Measurements from ENCODE around the gene ASTN2.

ASTN2 gene

DNA sequence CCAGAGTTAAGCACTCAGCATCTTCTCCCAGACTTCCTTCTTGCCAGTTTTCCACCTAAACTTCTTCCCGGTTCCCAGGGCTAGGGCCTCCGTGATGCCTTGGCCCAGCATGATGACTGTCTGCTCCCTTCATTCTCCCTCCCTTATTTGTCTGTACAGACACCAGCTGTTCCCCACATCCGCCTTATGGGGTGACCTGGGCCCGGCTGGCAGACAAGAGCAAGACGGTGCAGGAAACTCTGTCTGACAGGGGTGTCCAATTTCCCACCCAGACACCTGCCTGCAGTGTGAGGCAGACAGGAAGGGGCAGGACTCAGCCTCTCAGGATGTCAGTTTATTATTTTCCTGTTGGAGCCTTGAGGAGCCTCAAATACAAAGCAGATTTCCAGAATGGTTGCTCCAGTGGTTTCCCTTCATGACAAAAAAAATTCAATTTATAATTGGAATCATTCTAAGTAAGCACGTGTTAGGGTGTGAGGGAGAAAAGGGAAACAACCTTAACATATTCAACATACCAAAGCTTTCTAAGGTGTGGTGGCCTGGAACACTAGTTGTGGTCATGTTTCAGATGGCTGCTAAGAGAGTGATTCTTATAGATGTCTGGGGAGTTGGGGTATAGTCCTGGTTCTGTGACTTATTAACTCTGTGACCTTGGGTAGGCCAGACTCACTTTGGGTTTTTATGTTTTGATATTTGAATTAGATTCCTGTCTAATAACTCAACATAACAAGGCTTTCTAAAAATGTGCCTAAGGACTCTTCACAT is 1026.7 kb downstream of the ASTN2 start:
- Histone ChIP-seq H3K27me3 (ENCODE audit: insufficient read depth, low read depth) (no peaks in the 10 kb centered on the region), H3K9ac (no peak overlapping the region), H3K79me2 (ENCODE audit: insufficient read depth, low read depth) (no peaks in the 10 kb centered on the region), H3K27ac (no peak overlapping the region), H3K4me2 (no peak overlapping the region), H4K20me1 (ENCODE audit: insufficient read depth) (no peaks in the 10 kb centered on the region), H3K4me1 (ENCODE audit: low read depth, poor library complexity, severe bottlenecking) (no peaks in the 10 kb centered on the region), H2AFZ (ENCODE audit: low read depth) (no peak overlapping the region), H3K4me3 (IDR thresholded peaks at IDR 0.05; ENCODE audit: insufficient read depth, low read depth, low read length) (no peak overlapping the region), H3K36me3 (ENCODE audit: insufficient read depth) (no peaks in the 10 kb centered on the region)
- TF ChIP-seq, protein P1, sequence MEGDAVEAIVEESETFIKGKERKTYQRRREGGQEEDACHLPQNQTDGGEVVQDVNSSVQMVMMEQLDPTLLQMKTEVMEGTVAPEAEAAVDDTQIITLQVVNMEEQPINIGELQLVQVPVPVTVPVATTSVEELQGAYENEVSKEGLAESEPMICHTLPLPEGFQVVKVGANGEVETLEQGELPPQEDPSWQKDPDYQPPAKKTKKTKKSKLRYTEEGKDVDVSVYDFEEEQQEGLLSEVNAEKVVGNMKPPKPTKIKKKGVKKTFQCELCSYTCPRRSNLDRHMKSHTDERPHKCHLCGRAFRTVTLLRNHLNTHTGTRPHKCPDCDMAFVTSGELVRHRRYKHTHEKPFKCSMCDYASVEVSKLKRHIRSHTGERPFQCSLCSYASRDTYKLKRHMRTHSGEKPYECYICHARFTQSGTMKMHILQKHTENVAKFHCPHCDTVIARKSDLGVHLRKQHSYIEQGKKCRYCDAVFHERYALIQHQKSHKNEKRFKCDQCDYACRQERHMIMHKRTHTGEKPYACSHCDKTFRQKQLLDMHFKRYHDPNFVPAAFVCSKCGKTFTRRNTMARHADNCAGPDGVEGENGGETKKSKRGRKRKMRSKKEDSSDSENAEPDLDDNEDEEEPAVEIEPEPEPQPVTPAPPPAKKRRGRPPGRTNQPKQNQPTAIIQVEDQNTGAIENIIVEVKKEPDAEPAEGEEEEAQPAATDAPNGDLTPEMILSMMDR (conservative IDR thresholded peaks at IDR 0.05; ENCODE audit: low read depth, low read length) = no peak

- TF ChIP-seq, protein P1 (conservative IDR thresholded peaks at IDR 0.05; ENCODE audit: low read depth, low read length) = no peak
- no peak overlapping the region for H3K4me2 ChIP-seq
- no peak overlapping the region for H2AFZ ChIP-seq (ENCODE audit: low read depth)
- no peaks in the 10 kb centered on the region for H3K4me1 ChIP-seq (ENCODE audit: low read depth, poor library complexity, severe bottlenecking)
- no peak overlapping the region for H3K9ac ChIP-seq
- no peak overlapping the region for H3K4me3 ChIP-seq (IDR thresholded peaks at IDR 0.05; ENCODE audit: insufficient read depth, low read depth, low read length)
- H3K36me3 ChIP-seq (ENCODE audit: insufficient read depth) = no peaks in the 10 kb centered on the region
- H3K27ac ChIP-seq = no peak overlapping the region
- no peaks in the 10 kb centered on the region for H4K20me1 ChIP-seq (ENCODE audit: insufficient read depth)
- H3K79me2 ChIP-seq (ENCODE audit: insufficient read depth, low read depth) = no peaks in the 10 kb centered on the region
- H3K27me3 ChIP-seq (ENCODE audit: insufficient read depth, low read depth) = no peaks in the 10 kb centered on the region
These were observed 1030.9 kb downstream of the ASTN2 start for GRCh38 chr9:116383936-116384335.

DNA sequence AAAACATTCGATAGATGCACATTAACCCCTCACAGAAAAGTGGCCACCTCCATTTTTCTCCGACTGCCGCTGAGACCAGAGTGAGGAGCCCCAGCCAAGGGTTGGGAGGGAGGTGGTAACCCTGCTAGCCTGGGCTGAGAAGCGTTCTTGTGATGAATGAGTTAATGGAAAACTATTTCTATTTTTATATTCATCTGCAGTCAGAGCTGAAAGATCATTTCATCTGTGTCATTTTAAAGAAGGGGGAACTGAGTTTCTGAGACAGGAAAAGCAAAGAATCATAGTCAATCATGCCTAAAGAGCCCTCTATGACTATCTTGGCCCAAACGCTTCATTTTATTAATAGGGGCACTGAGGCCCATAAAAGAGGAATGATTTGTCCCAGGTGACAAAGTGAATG is 1031.7 kb downstream of the ASTN2 start:
- H3K27ac ChIP-seq = no peak overlapping the region
- no peak overlapping the region for H2AFZ ChIP-seq (ENCODE audit: low read depth)
- H3K36me3 ChIP-seq (ENCODE audit: insufficient read depth) = no peaks in the 10 kb centered on the region
- H3K9ac ChIP-seq = no peak overlapping the region
- no peak overlapping the region for H3K4me2 ChIP-seq
- TF ChIP-seq, protein P1 (conservative IDR thresholded peaks at IDR 0.05; ENCODE audit: low read depth, low read length) = no peak
- no peaks in the 10 kb centered on the region for H3K4me1 ChIP-seq (ENCODE audit: low read depth, poor library complexity, severe bottlenecking)
- H3K27me3 ChIP-seq (ENCODE audit: insufficient read depth, low read depth) = no peaks in the 10 kb centered on the region
- no peaks in the 10 kb centered on the region for H4K20me1 ChIP-seq (ENCODE audit: insufficient read depth)
- no peaks in the 10 kb centered on the region for H3K79me2 ChIP-seq (ENCODE audit: insufficient read depth, low read depth)
- H3K4me3 ChIP-seq (IDR thresholded peaks at IDR 0.05; ENCODE audit: insufficient read depth, low read depth, low read length) = no peak overlapping the region

GRCh38 chr9:116382053-116382452 is 1032.8 kb downstream of the ASTN2 start:
- TF ChIP-seq, protein P1 (conservative IDR thresholded peaks at IDR 0.05; ENCODE audit: low read depth, low read length) = no peak
- H3K36me3 ChIP-seq (ENCODE audit: insufficient read depth) = no peaks in the 10 kb centered on the region
- no peak overlapping the region for H3K9ac ChIP-seq
- H3K4me3 ChIP-seq (IDR thresholded peaks at IDR 0.05; ENCODE audit: insufficient read depth, low read depth, low read length) = no peak overlapping the region
- H2AFZ ChIP-seq (ENCODE audit: low read depth) = no peak overlapping the region
- H3K27ac ChIP-seq = no peak overlapping the region
- H3K4me2 ChIP-seq = no peak overlapping the region
- no peaks in the 10 kb centered on the region for H4K20me1 ChIP-seq (ENCODE audit: insufficient read depth)
- H3K4me1 ChIP-seq (ENCODE audit: low read depth, poor library complexity, severe bottlenecking) = no peaks in the 10 kb centered on the region
- H3K27me3 ChIP-seq (ENCODE audit: insufficient read depth, low read depth) = no peaks in the 10 kb centered on the region
- no peaks in the 10 kb centered on the region for H3K79me2 ChIP-seq (ENCODE audit: insufficient read depth, low read depth)
